ENCODE measurements around the gene HDGFL3. TPM values are rescaled to one million over a fixed set of nuclear protein-coding genes. Genes with fewer than 3 reads are reported as not detected.

HDGFL3 gene
- total RNA-seq, 1 donor from 2014 or later = 231 TPM

- Mint-ChIP-seq H3K4me3 (no peak overlapping the region), H3K4me1 (peaks cover 25% of the 10 kb centered on the region), H3K27me3 (ENCODE audit: insufficient read depth, low read depth) (peaks cover 21% of the 10 kb centered on the region), H3K9me3 (peaks cover 9% of the 10 kb centered on the region), H3K27ac (no peak overlapping the region), H3K36me3 (no peaks in the 10 kb centered on the region)
- H3K27me3 ChIP-seq = peaks cover 48% of the 10 kb centered on the region
- H3K4me1 ChIP-seq = no peaks in the 10 kb centered on the region
- DNase-seq (ENCODE audit: low spot score) = no peak
- H3K9ac ChIP-seq = no peak overlapping the region
- no peak overlapping the region for H3K4me3 ChIP-seq
- H3K4me2 ChIP-seq = no peak overlapping the region
- no peaks in the 10 kb centered on the region for H3K36me3 ChIP-seq
- H3K9me3 ChIP-seq (ENCODE audit: low read depth) = no peaks in the 10 kb centered on the region
- no peaks in the 10 kb centered on the region for H3K79me2 ChIP-seq (ENCODE audit: low read depth)
- no peaks in the 10 kb centered on the region for H4K20me1 ChIP-seq (ENCODE audit: low read depth)
- H2AFZ ChIP-seq (replicated peaks) = no peak overlapping the region
- TF ChIP-seq EZH2 (IDR thresholded peaks at IDR 0.05) = no peak
- no peak for TF ChIP-seq CTCF (IDR thresholded peaks at IDR 0.05)
- TF ChIP-seq EZH2phosphoT487 (IDR thresholded peaks at IDR 0.05) = no peak
- no peak overlapping the region for H3K27ac ChIP-seq
- no peaks in the 10 kb centered on the region for H3F3A ChIP-seq (ENCODE audit: low read depth)
These were observed 105.3 kb downstream of the HDGFL3 start for GRCh38 chr15:83102346-83102745.

GRCh38 chr15:83100097-83100646 lies 107.5 kb downstream of the HDGFL3 start:
- Mint-ChIP-seq H3K9me3 (no peaks in the 10 kb centered on the region), H3K36me3 (no peaks in the 10 kb centered on the region), H3K4me1 (peaks cover 20% of the 10 kb centered on the region), H3K4me3 (no peak overlapping the region), H3K27ac (no peak overlapping the region), H3K27me3 (ENCODE audit: insufficient read depth, low read depth) (peaks cover 10% of the 10 kb centered on the region)
- TF ChIP-seq EZH2phosphoT487 (IDR thresholded peaks at IDR 0.05) = no peak
- no peak for TF ChIP-seq EZH2 (IDR thresholded peaks at IDR 0.05)
- TF ChIP-seq CTCF (IDR thresholded peaks at IDR 0.05) = no peak
- no peak overlapping the region for H3K4me2 ChIP-seq
- no peaks in the 10 kb centered on the region for H3F3A ChIP-seq (ENCODE audit: low read depth)
- H3K27ac ChIP-seq = no peak overlapping the region
- DNase-seq (ENCODE audit: low spot score) = no peak
- no peaks in the 10 kb centered on the region for H3K36me3 ChIP-seq
- H3K9ac ChIP-seq = no peak overlapping the region
- no peaks in the 10 kb centered on the region for H3K4me1 ChIP-seq
- no peak overlapping the region for H3K4me3 ChIP-seq
- H4K20me1 ChIP-seq (ENCODE audit: low read depth) = no peaks in the 10 kb centered on the region
- H3K27me3 ChIP-seq = peaks cover 27% of the 10 kb centered on the region
- H2AFZ ChIP-seq (replicated peaks) = no peak overlapping the region
- H3K79me2 ChIP-seq (ENCODE audit: low read depth) = no peaks in the 10 kb centered on the region
- no peaks in the 10 kb centered on the region for H3K9me3 ChIP-seq (ENCODE audit: low read depth)

DNA sequence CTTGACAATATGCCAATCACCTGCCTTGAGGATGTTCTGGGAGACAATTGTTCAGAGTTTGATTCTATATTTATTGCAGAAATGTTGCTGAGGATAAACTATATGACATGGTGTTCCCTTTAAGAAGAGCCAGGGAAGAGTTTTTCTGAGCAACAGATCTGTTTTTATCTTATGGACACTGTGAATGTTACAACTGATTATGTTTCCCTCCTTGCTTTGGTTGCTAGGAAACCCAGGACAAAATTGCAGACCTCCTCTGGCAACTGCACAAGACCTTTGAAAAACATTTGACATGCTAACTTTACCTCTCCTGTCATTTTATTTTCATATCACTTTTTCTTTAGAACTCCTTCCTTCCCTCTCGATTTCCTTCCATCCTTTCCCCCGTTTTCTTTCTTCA lies 108.3 kb downstream of the HDGFL3 start:
- H3K79me2 ChIP-seq (ENCODE audit: low read depth) = no peaks in the 10 kb centered on the region
- H3K27ac ChIP-seq = no peak overlapping the region
- no peaks in the 10 kb centered on the region for H3F3A ChIP-seq (ENCODE audit: low read depth)
- peaks cover 21% of the 10 kb centered on the region for H3K4me1 Mint-ChIP-seq
- no peak for DNase-seq (ENCODE audit: low spot score)
- H3K27me3 Mint-ChIP-seq (ENCODE audit: insufficient read depth, low read depth) = peaks cover 8% of the 10 kb centered on the region
- H3K36me3 Mint-ChIP-seq = no peaks in the 10 kb centered on the region
- H3K4me3 Mint-ChIP-seq = no peak overlapping the region
- H3K27me3 ChIP-seq = peaks cover 27% of the 10 kb centered on the region
- H3K9me3 Mint-ChIP-seq = no peaks in the 10 kb centered on the region
- TF ChIP-seq EZH2 (IDR thresholded peaks at IDR 0.05) (no peak), CTCF (IDR thresholded peaks at IDR 0.05) (no peak), EZH2phosphoT487 (IDR thresholded peaks at IDR 0.05) (no peak)
- H3K4me2 ChIP-seq = no peak overlapping the region
- H3K4me3 ChIP-seq = no peak overlapping the region
- H3K27ac Mint-ChIP-seq = no peak overlapping the region
- no peak overlapping the region for H3K9ac ChIP-seq
- no peaks in the 10 kb centered on the region for H3K4me1 ChIP-seq
- no peaks in the 10 kb centered on the region for H3K36me3 ChIP-seq
- H4K20me1 ChIP-seq (ENCODE audit: low read depth) = no peaks in the 10 kb centered on the region
- no peak overlapping the region for H2AFZ ChIP-seq (replicated peaks)
- H3K9me3 ChIP-seq (ENCODE audit: low read depth) = no peaks in the 10 kb centered on the region

All from neural progenitor cell (in vitro differentiated cells).